CD4-positive, alpha-beta T cell treated with Interleukin-6 at 100 ng/mL for 8 hours (primary cell): ENCODE data around the gene BASP1.
"Not testable (repeated sequence)": the region's sequence is repeated elsewhere in the genome, so short reads cannot be mapped to it uniquely, and the experiment has no call there.

ENCODE experiments used
- DNase-seq: peaks from one replicate; pipeline ENCODE4 v3.0.0-alpha.2; 2020; ENCODE audit warnings: mixed read lengths, low spot score

BASP1 gene

GRCh38 chr5:17191574-17191973 lies 25.9 kb upstream of the BASP1 start:
- not testable (repeated sequence) for DNase-seq

- DNase-seq: no peak
These were observed 25.2 kb upstream of the BASP1 start for GRCh38 chr5:17192191-17192590.

- no peak for DNase-seq
These were observed 21.4 kb upstream of the BASP1 start for GRCh38 chr5:17196024-17196423.

GRCh38 chr5:17196697-17197096 lies 20.7 kb upstream of the BASP1 start:
- no peak for DNase-seq

- no peak for DNase-seq
These were observed 13.9 kb upstream of the BASP1 start for GRCh38 chr5:17203329-17204132.

GRCh38 chr5:17204133-17204489 lies 13.3 kb upstream of the BASP1 start:
- no peak for DNase-seq

GRCh38 chr5:17206021-17206420 lies 11.4 kb upstream of the BASP1 start:
- no peak for DNase-seq

GRCh38 chr5:17212191-17212590 lies 5.2 kb upstream of the BASP1 start:
- no peak for DNase-seq

- no peak for DNase-seq
These were observed 4.4 kb upstream of the BASP1 start for GRCh38 chr5:17212996-17213395.

- no peak for DNase-seq
These were observed 3.5 kb upstream of the BASP1 start for GRCh38 chr5:17213938-17214337.

GRCh38 chr5:17214893-17215292 lies 2.5 kb upstream of the BASP1 start:
- no peak for DNase-seq

GRCh38 chr5:17215361-17215760 lies 2.1 kb upstream of the BASP1 start:
- DNase-seq: no peak

GRCh38 chr5:17216176-17216973 lies 1.1 kb upstream of the BASP1 start:
- peak; percentile 33 for DNase-seq

GRCh38 chr5:17216974-17217492 lies 398 bp upstream of the BASP1 start:
- no peak for DNase-seq

- DNase-seq: no peak
These were observed 1.0 kb downstream of the BASP1 start for GRCh38 chr5:17218353-17219005.

GRCh38 chr5:17219006-17219422 lies 1.6 kb downstream of the BASP1 start:
- DNase-seq: no peak

GRCh38 chr5:17219469-17219868 lies 2.0 kb downstream of the BASP1 start:
- DNase-seq: no peak

- DNase-seq: no peak
These were observed 2.6 kb downstream of the BASP1 start for GRCh38 chr5:17219992-17220391.

GRCh38 chr5:17220469-17220868 lies 3.0 kb downstream of the BASP1 start:
- no peak for DNase-seq

GRCh38 chr5:17221843-17222636 lies 4.6 kb downstream of the BASP1 start:
- DNase-seq: no peak

GRCh38 chr5:17222664-17223063 lies 5.2 kb downstream of the BASP1 start:
- no peak for DNase-seq
